Measurements from ENCODE around the gene GLS2.

DNA sequence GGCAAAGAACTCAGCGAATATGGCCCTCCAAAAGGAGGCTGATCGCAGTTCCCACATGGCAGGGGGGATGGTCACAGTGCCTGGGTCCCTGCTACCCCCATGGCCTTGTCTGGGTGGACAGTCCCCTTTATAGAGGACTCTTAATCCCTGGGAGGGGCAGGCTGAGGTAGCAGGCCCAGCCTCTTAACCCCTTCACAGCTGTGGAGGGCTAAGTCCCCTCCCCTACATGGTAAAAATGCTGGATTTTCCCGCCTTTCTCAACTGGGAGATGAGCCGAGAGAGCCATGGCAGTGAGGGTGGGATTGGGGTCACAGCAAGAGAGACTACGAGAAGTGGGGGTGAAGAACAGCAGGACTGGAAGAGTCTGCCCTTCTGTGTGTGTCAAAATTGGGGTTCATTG is 33.4 kb downstream of the GLS2 start, which contains the start of gene MIP:
- TF ChIP-seq, protein P1, sequence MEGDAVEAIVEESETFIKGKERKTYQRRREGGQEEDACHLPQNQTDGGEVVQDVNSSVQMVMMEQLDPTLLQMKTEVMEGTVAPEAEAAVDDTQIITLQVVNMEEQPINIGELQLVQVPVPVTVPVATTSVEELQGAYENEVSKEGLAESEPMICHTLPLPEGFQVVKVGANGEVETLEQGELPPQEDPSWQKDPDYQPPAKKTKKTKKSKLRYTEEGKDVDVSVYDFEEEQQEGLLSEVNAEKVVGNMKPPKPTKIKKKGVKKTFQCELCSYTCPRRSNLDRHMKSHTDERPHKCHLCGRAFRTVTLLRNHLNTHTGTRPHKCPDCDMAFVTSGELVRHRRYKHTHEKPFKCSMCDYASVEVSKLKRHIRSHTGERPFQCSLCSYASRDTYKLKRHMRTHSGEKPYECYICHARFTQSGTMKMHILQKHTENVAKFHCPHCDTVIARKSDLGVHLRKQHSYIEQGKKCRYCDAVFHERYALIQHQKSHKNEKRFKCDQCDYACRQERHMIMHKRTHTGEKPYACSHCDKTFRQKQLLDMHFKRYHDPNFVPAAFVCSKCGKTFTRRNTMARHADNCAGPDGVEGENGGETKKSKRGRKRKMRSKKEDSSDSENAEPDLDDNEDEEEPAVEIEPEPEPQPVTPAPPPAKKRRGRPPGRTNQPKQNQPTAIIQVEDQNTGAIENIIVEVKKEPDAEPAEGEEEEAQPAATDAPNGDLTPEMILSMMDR (IDR thresholded peaks at IDR 0.05; ENCODE audit: borderline replicate concordance, extremely low read depth, low read length, poor library complexity, severe bottlenecking), result no peak
- TF ChIP-seq EZH2 (IDR thresholded peaks at IDR 0.05; ENCODE audit: borderline replicate concordance, low read depth, low read length, severe bottlenecking), result no peak
